Upper lobe of left lung (tissue), 6 donors: Measurements from ENCODE around the gene CNTNAP2. TPM values are rescaled to one million over a fixed set of nuclear protein-coding genes. Genes with fewer than 3 reads are reported as not detected.

Experiments used
- ATAC-seq, 2 donors: fragments of 200-7000 bp; cut with Tn5 transposase; one replicate each; pipeline ENCODE4 v1.9.1; 2022; ENCODE audit warnings: mild to moderate bottlenecking in 2 of 2, moderate library complexity in 2 of 2; ENCODE audit not compliant: low FRiP score in 2 of 2
- DNase-seq, 2 donors: peaks; one replicate each; pipeline ENCODE4 v3.0.0-alpha.2; 2019 to 2020
- H3K27ac ChIP-seq, 4 donors: fragments of 200-600 bp; sonication (generic); one replicate each; pipeline ENCODE4 v1.5.1; 2016 to 2019
- H3K27me3 ChIP-seq, 4 donors: fragments of 200-600 bp; sonication (generic); one replicate each; pipeline ENCODE4 v1.5.1; 2017 to 2019
- H3K36me3 ChIP-seq, 4 donors: fragments of 200-600 bp; sonication (generic); one replicate each; pipeline ENCODE4 v1.5.1; 2016 to 2019
- H3K4me1 ChIP-seq, 4 donors: fragments of 200-600 bp; sonication (generic); one replicate each; pipeline ENCODE4 v1.5.1; 2018 to 2019
- H3K4me3 ChIP-seq, 4 donors: fragments of 200-600 bp; sonication (generic); one replicate each; pipeline ENCODE4 v1.5.1; 2017 to 2019; ENCODE audit warnings: mild to moderate bottlenecking in 2 of 4, moderate library complexity in 1 of 4
- H3K9me3 ChIP-seq, 4 donors: fragments of 200-600 bp; sonication (generic); one replicate each; pipeline ENCODE4 v1.5.1; 2018 to 2019
- CTCF ChIP-seq, 6 experiments: fragments of 450-650 bp in 4 of 6; fragments of 200-600 bp in 2 of 6; sonication (generic) in 2 of 6; IDR thresholded peaks; one replicate each; pipeline ENCODE4 v1.5.1; 2016 to 2019; ENCODE audit warnings: antibody characterized with exemption in 6 of 6
- EP300 ChIP-seq, 4 donors: sonication (generic); formaldehyde crosslinking; IDR thresholded peaks; one replicate each; pipeline ENCODE4 v1.5.1; 2017; ENCODE audit warnings: antibody characterized with exemption in 4 of 4, control low read depth in 2 of 4
- POLR2A ChIP-seq, 4 donors: fragments of 450-650 bp; IDR thresholded peaks; one replicate each; pipeline ENCODE4 v1.5.1; 2016 to 2017; ENCODE audit warnings: antibody characterized with exemption in 4 of 4, mild to moderate bottlenecking in 2 of 4
- POLR2AphosphoS5 ChIP-seq, 2 donors: sonication (generic); formaldehyde crosslinking; IDR thresholded peaks; one replicate each; pipeline ENCODE4 v1.5.1; 2017; ENCODE audit warnings: antibody characterized with exemption in 2 of 2
- WGBS, 2 donors: methylation state at CpG; one replicate each; pipeline ENCODE4 v1.1.5; 2017 to 2018; 5-methylcytosine and 5-hydroxymethylcytosine counted together
- total RNA-seq, 6 donors: library from RNA; depleted of rRNA in 4 of 6; stranded (reverse); fragments of >200 nt in 4 of 6; gene quantifications; one replicate each; pipeline versions ENCODE4 v1.1.0 to v1.2.1, GENCODE V29; 2016 to 2021
- donor health status: DM: no; HTN: no; CAD: no; lungs with moderate emphysema.
- donor health status: DM: no; HTN: yes; CAD: no; lungs with severe emphysema.

Gene CNTNAP2
- total RNA-seq, 6 donors from 2014 or later = 0.06 to 1.0 (median 0.37) TPM

GRCh38 chr7:148336411-148336810, 2219.8 kb downstream of the CNTNAP2 start:
- no peak for ATAC-seq
- no peaks in the 10 kb centered on the region for H3K36me3 ChIP-seq
- H3K27me3 ChIP-seq = peaks cover 0 to 15% (median 2%) of the 10 kb centered on the region in 4 donors
- 83 to 94% methylated on average over 3 of the region's 3 CpGs for WGBS, 2 donors
- no peak overlapping the region for H3K27ac ChIP-seq
- no peak overlapping the region for H3K4me3 ChIP-seq
- DNase-seq = no peak
- no peaks in the 10 kb centered on the region for H3K9me3 ChIP-seq
- no peak for TF ChIP-seq EP300 (IDR thresholded peaks at IDR 0.05)
- no peak for TF ChIP-seq POLR2AphosphoS5 (IDR thresholded peaks at IDR 0.05)
- no peak for TF ChIP-seq CTCF (IDR thresholded peaks at IDR 0.05)
- peaks cover 0 to 8% (median 4%) of the 10 kb centered on the region in 4 donors for H3K4me1 ChIP-seq

GRCh38 chr7:148337246-148337965, 2220.8 kb downstream of the CNTNAP2 start:
- no peak for ATAC-seq
- H3K36me3 ChIP-seq = no peaks in the 10 kb centered on the region
- no peak for TF ChIP-seq POLR2A (IDR thresholded peaks at IDR 0.05)
- no peak for TF ChIP-seq CTCF (IDR thresholded peaks at IDR 0.05)
- TF ChIP-seq EP300 (IDR thresholded peaks at IDR 0.05) = no peak
- TF ChIP-seq POLR2AphosphoS5 (IDR thresholded peaks at IDR 0.05) = no peak
- no peak overlapping the region for H3K4me3 ChIP-seq
- DNase-seq = no peak
- peaks cover 0 to 8% (median 4%) of the 10 kb centered on the region in 4 donors for H3K4me1 ChIP-seq
- peaks cover 0 to 15% (median 2%) of the 10 kb centered on the region in 4 donors for H3K27me3 ChIP-seq
- H3K27ac ChIP-seq = no peak overlapping the region
- H3K9me3 ChIP-seq = no peaks in the 10 kb centered on the region
- WGBS, 2 donors = 53 to 54% methylated on average over 11 of the region's 11 CpGs

- no peak for TF ChIP-seq POLR2A (IDR thresholded peaks at IDR 0.05)
- no peak for TF ChIP-seq CTCF (IDR thresholded peaks at IDR 0.05)
- no peak for TF ChIP-seq POLR2AphosphoS5 (IDR thresholded peaks at IDR 0.05)
- TF ChIP-seq EP300 (IDR thresholded peaks at IDR 0.05) = no peak
- no peak for ATAC-seq
- H3K4me3 ChIP-seq = no peak overlapping the region
- no peak overlapping the region for H3K27ac ChIP-seq
- H3K9me3 ChIP-seq = no peaks in the 10 kb centered on the region
- DNase-seq = no peak
- H3K4me1 ChIP-seq = peaks cover 0 to 8% (median 4%) of the 10 kb centered on the region in 4 donors
- 38 to 41% methylated on average over 5 of the region's 5 CpGs for WGBS, 2 donors
- peaks cover 0 to 15% (median 2%) of the 10 kb centered on the region in 4 donors for H3K27me3 ChIP-seq
- H3K36me3 ChIP-seq = no peaks in the 10 kb centered on the region
Measured at GRCh38 chr7:148337995-148338747, 2221.6 kb downstream of the CNTNAP2 start.

GRCh38 chr7:148340438-148341280, 2224.1 kb downstream of the CNTNAP2 start:
- Histone ChIP-seq H3K27ac (no peak overlapping the region), H3K27me3 (peaks cover 0 to 15% (median 2%) of the 10 kb centered on the region in 4 donors), H3K4me3 (no peak overlapping the region), H3K4me1 (peaks cover 0 to 8% (median 4%) of the 10 kb centered on the region in 4 donors), H3K36me3 (no peaks in the 10 kb centered on the region), H3K9me3 (no peaks in the 10 kb centered on the region)
- TF ChIP-seq EP300 (IDR thresholded peaks at IDR 0.05) (no peak), POLR2AphosphoS5 (IDR thresholded peaks at IDR 0.05) (no peak), CTCF (IDR thresholded peaks at IDR 0.05) (no peak), POLR2A (IDR thresholded peaks at IDR 0.05) (no peak)
- DNase-seq (no peak), ATAC-seq (no peak)
- WGBS, 2 donors = 69 to 70% methylated on average over 15 of the region's 15 CpGs
